SU-DHL-6 (cell line): Measurements from ENCODE around the gene BRD8.

Experiments
- H2AFZ ChIP-seq: fragments of 200-600 bp; sonication (generic); 2 replicates; pipeline ENCODE4 v1.6.1; 2014; ENCODE audit warnings: low read depth, mild to moderate bottlenecking, moderate library complexity, mixed read lengths, antibody characterized with exemption, low read length; ENCODE audit not compliant: severe bottlenecking
- H3F3A ChIP-seq: fragments of 200-600 bp; shearing (Covaris generic); 2 replicates; pipeline ENCODE4 v1.6.0; 2016; ENCODE audit warnings: antibody characterized with exemption, mild to moderate bottlenecking; ENCODE audit not compliant: insufficient read depth
- H3K27ac ChIP-seq: fragments of 200-600 bp; sonication (generic); 2 replicates; pipeline ENCODE4 v1.5.1; 2016; ENCODE audit warnings: low read depth, mild to moderate bottlenecking, low read length, moderate library complexity, mixed read lengths
- H3K27me3 ChIP-seq: fragments of 200-600 bp; sonication (generic), shearing (Covaris generic); 2 replicates; pipeline ENCODE4 v1.6.0; 2014; ENCODE audit warnings: mild to moderate bottlenecking, low read length
- H3K36me3 ChIP-seq: fragments of 200-600 bp; sonication (generic); 2 replicates; pipeline ENCODE4 v1.6.1; 2014; ENCODE audit warnings: mild to moderate bottlenecking, low read length, mixed read lengths
- H3K4me2 ChIP-seq: fragments of 300-600, 200-600 bp; shearing (Covaris generic), sonication (generic); 2 replicates; pipeline ENCODE4 v1.6.0; 2014; ENCODE audit warnings: low read length, low read depth, mild to moderate bottlenecking; ENCODE audit not compliant: poor library complexity, severe bottlenecking
- H3K4me3 ChIP-seq: fragments of 200-600 bp; sonication (generic); 2 replicates; pipeline ENCODE4 v1.5.1; 2014; ENCODE audit warnings: antibody characterized with exemption, low read length, mild to moderate bottlenecking, mixed read lengths; ENCODE audit not compliant: insufficient read depth, poor library complexity, severe bottlenecking
- H3K79me2 ChIP-seq: fragments of 200-600 bp; sonication (generic); 2 replicates; pipeline ENCODE4 v1.6.1; 2014; ENCODE audit warnings: mild to moderate bottlenecking, low read length, moderate library complexity; ENCODE audit not compliant: insufficient read depth
- H3K9ac ChIP-seq: fragments of 200-600 bp; sonication (generic); 2 replicates; pipeline ENCODE4 v1.7.0; 2014; ENCODE audit warnings: mild to moderate bottlenecking, low read length
- H3K9me2 ChIP-seq: fragments of 200-600 bp; sonication (generic); replicated peaks from 2 replicates; pipeline ENCODE4 v1.6.1; 2014; ENCODE audit warnings: low read length; ENCODE audit not compliant: insufficient read depth
- H3K9me3 ChIP-seq: fragments of 200-600 bp; sonication (generic); 2 replicates; pipeline ENCODE4 v1.6.1; 2014; ENCODE audit warnings: low read length, mixed read lengths; ENCODE audit not compliant: insufficient read depth
- H4K20me1 ChIP-seq: fragments of 200-600 bp; sonication (generic); 2 replicates; pipeline ENCODE4 v1.6.1; 2014; ENCODE audit warnings: low read depth, mild to moderate bottlenecking, antibody characterized with exemption, low read length, moderate library complexity, mixed read lengths
- CTCF ChIP-seq: fragments of 200-600 bp; sonication (generic); IDR thresholded peaks from one replicate; pipeline ENCODE4 v1.5.1; 2017; ENCODE audit warnings: antibody characterized with exemption, mild to moderate bottlenecking, low read length, moderate library complexity; ENCODE audit not compliant: insufficient read depth, poor library complexity, severe bottlenecking
- EZH2phosphoT487 ChIP-seq: fragments of 200-600 bp; sonication (generic), shearing (Covaris generic); conservative IDR thresholded peaks from 2 replicates; pipeline ENCODE4 v1.6.1; 2018; ENCODE audit warnings: mild to moderate bottlenecking, antibody characterized with exemption, low read length, moderate library complexity, mixed read lengths

Gene BRD8

DNA sequence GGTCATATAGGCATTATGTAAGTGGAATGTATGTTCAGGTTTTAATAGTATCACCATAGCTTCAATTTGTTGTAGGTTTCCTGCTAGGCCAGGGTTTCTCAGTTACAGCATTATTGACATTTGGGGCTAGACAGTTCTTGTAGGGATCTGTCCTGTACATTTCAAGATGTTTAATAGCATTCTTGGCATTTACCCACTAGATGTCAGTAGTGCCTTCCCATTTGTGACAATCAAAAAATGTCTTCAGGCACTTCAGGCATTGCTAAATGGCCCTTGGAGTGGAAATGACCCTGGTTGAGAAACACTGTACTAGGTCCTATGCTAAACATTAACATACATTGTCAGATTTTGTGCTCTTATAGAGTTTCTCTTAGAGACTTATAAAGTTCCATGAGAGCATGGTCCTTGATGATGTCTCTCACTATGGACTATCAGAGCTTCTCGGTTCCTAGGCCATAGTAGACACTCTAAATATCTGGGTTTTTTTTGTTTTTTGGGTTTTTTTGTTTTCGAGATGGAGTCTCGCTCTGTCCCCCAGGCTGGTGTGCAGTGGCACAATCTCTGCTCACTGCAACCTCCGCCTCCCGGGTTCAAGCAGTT, 1.9 kb upstream of the BRD8 start:
- Histone ChIP-seq H3K9ac (peak overlapping the region; percentile 75), H3K4me3 (peak overlapping the region; percentile 83), H3K4me2 (peak overlapping the region; percentile 75), H3K79me2 (peaks cover 32% of the 10 kb centered on the region), H3K9me3 (no peaks in the 10 kb centered on the region), H3K36me3 (no peaks in the 10 kb centered on the region), H3K27me3 (no peaks in the 10 kb centered on the region), H3K9me2 (no peaks in the 10 kb centered on the region), H3F3A (0 out of 2 replicates have a peak, but pooled peaks cover 11% of the 10 kb centered on the region), H3K27ac (peak overlapping the region; percentile 83), H4K20me1 (no peaks in the 10 kb centered on the region), H2AFZ (no peak overlapping the region)
- TF ChIP-seq EZH2phosphoT487 (no peak), CTCF (peak; percentile 47)

- Histone ChIP-seq H3K27me3 (no peaks in the 10 kb centered on the region), H3K9me2 (no peaks in the 10 kb centered on the region), H4K20me1 (no peaks in the 10 kb centered on the region), H3K27ac (peak overlapping the region; percentile 83), H3F3A (0 out of 2 replicates have a peak, but pooled peaks cover 10% of the 10 kb centered on the region), H3K4me2 (peak overlapping the region; percentile 75), H3K9me3 (no peaks in the 10 kb centered on the region), H2AFZ (peak overlapping the region; percentile 71), H3K79me2 (peaks cover 32% of the 10 kb centered on the region), H3K36me3 (no peaks in the 10 kb centered on the region), H3K9ac (peak overlapping the region; percentile 75), H3K4me3 (peak overlapping the region; percentile 83)
- no peak for TF ChIP-seq EZH2phosphoT487
- no peak for TF ChIP-seq CTCF
Observed at GRCh38 chr5:138179277-138179857, 937 bp upstream of the BRD8 start.

DNA sequence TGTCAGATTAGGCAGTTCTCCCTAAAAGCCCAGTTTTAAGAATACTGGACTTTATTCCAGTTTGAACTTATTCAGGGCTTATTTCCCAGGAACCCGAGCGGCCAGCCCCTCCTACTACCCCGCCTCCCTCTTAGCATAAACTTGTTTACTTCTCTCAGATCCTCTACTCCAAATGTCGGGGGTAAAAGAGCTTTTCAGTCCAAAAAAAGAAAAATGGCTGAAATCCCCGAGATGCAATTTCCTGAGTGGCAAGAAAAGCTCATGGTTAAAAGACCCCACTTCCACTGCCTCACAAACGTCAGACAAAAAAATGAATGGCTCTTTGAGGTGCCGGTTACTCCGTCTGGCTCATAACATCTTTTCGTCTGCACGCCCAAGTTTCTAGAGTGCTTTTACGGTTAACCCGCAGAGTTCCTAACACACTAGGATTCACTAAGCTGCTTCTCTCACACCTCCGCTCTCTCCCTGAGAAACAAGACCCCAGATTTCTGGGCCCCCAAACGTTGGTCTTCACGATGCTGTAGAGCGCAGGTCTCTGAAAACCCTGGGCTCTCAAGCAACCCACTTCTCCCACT, 402 bp downstream of the BRD8 start:
- H3K36me3 ChIP-seq, result no peaks in the 10 kb centered on the region
- peak overlapping the region; percentile 75 for H3K4me2 ChIP-seq
- H2AFZ ChIP-seq, result peak overlapping the region; percentile 93

More for the DNA sequence above, 402 bp downstream of the BRD8 start:
- TF ChIP-seq EZH2phosphoT487, result no peak
- TF ChIP-seq CTCF, result no peak
- no peaks in the 10 kb centered on the region for H3K9me3 ChIP-seq
- H3F3A ChIP-seq, result 0 out of 2 replicates have a peak, but pooled peaks cover 10% of the 10 kb centered on the region
- H3K79me2 ChIP-seq, result peaks cover 32% of the 10 kb centered on the region
- peak overlapping the region; percentile 75 for H3K9ac ChIP-seq
- H3K27ac ChIP-seq, result peak overlapping the region; percentile 83
- peak overlapping the region; percentile 83 for H3K4me3 ChIP-seq
- no peaks in the 10 kb centered on the region for H4K20me1 ChIP-seq
- no peaks in the 10 kb centered on the region for H3K27me3 ChIP-seq
- no peaks in the 10 kb centered on the region for H3K9me2 ChIP-seq
